ENCODE measurements around the gene LMBR1. TPM values are rescaled to one million over a fixed set of nuclear protein-coding genes. Genes with fewer than 3 reads are reported as not detected.
A peak's percentile ranks its signal among the peaks of the same experiment; 100 is the strongest.
"Not testable (repeated sequence)": the region's sequence is repeated elsewhere in the genome, so short reads cannot be mapped to it uniquely, and the experiment has no call there.

Gene LMBR1
- total RNA-seq, 1 experiment from 2014 or later = 80.8 TPM

DNA sequence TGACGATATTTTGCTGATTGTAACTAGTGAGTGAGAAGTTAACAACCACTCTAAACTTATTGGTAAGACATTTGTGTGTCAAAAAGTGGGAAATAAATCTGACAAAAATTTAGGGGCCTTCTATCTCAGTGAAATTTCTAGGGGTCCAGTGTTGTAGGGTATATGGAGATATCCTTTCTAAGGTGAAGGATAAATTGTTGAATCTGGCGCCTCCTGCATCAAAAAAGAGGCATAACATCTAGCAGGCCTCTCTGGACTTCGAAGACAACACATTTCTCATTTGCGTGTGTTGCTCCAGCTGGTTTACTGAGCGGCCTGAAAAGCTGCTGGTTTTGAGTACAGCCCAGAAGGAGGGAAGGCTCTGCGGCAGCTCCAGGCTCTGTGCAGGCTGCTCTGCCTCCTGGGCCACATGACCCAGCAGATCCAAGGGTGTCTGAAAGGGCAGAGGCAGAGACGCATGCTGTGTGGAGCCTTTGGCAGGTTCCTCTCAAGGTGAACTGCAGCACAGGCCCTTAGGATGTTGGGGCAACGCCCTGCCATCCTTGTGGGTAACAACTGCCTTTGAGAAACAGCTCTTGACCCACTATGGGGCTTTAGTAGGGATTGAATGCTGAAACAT lies 72.4 kb downstream of the LMBR1 start:
- Histone ChIP-seq H3K27me3 (no peaks in the 10 kb centered on the region), H3K4me1 (no peaks in the 10 kb centered on the region), H3K36me3 (no peaks in the 10 kb centered on the region), H3K4me3 (no peak overlapping the region), H3K27ac (no peak overlapping the region), H3K9me3 (replicated peaks) (no peaks in the 10 kb centered on the region)
- peak in 1 of 2 experiments; percentile 18 for DNase-seq

DNA sequence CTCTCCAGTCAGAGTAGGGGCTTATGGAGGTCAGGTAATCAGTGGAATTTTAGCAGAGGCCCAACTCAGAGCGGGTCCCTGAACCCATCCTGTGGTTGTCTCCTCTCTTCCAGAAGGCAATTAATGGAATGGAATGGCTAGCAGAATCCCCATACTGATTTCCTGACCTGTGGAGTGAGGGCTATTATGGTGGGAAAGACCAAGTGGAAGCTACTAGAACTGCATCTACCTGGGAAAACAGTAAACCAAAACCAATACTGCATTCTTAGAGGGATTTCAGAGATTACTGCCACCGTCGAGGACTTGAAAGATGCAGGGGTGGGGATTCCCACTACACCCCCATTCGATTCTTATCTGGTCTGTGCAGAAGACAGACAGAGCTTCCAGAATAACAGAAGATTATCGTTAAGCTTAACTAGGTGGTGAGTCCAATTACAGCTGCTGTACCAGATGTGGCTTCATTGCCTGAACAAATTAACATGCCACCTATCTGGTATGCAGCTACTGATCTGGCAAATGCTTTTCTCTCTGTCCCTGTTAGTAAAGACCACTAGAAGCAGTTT lies 73.2 kb downstream of the LMBR1 start:
- no peak overlapping the region for H3K4me3 ChIP-seq
- no peaks in the 10 kb centered on the region for H3K4me1 ChIP-seq
- H3K27ac ChIP-seq = no peak overlapping the region
- no peaks in the 10 kb centered on the region for H3K27me3 ChIP-seq
- no peak for DNase-seq
- no peaks in the 10 kb centered on the region for H3K9me3 ChIP-seq (replicated peaks)
- H3K36me3 ChIP-seq = no peaks in the 10 kb centered on the region

DNA sequence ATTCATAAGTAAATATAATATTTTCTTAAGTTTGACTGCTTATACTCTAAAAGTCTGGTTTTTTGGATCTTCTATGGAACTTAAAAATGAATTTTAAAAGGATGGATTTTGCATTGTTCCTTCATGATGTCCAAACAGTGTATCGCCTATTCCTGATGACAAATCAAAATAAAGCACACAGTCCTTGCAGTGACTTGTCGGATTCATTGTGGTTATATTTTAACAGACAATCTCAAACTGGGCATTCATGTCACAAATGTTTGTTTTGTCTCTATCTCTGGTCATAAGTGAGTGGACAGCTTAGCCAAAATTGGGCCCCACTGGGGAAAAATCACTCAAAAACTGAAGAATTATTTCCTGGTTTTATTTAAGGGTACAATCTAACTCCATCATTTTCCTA lies 74.8 kb downstream of the LMBR1 start:
- Histone ChIP-seq H3K27me3 (no peaks in the 10 kb centered on the region), H3K4me1 (no peaks in the 10 kb centered on the region), H3K36me3 (no peaks in the 10 kb centered on the region), H3K27ac (no peak overlapping the region), H3K9me3 (replicated peaks) (no peaks in the 10 kb centered on the region), H3K4me3 (no peak overlapping the region)
- no peak for DNase-seq

DNA sequence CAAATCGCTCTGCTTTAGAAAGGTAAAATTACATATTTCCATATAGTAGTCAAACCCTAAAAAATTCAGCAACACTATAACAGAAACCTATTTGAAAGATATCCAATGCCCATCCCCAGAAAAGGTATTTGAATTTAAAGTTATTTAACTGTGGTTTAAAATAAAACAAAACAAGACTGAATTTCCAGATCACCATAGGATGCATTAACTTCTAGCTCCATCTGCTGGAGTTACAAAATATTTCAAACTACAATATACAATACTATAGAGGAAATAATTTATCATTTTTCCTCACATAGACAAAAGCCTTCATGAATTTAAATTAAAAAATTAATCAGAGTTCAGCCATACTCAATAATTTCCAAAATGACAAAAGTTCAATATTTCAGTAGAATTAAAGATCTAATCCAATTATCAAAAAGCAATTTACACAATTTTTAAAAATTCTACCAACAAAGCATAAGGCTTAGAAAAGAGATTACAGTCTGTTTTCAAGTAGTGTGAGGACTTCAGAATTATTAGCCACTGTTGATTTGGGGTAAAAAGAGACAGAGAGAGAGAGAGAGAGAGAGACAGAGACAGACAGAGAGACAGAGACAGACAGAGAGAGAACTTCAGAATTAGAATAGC lies 75.9 kb downstream of the LMBR1 start:
- no peaks in the 10 kb centered on the region for H3K4me1 ChIP-seq
- peak in 1 of 2 experiments; percentile 32 for DNase-seq
- H3K27me3 ChIP-seq = no peaks in the 10 kb centered on the region
- H3K27ac ChIP-seq = no peak overlapping the region
- H3K4me3 ChIP-seq = no peak overlapping the region
- H3K9me3 ChIP-seq (replicated peaks) = no peaks in the 10 kb centered on the region
- no peaks in the 10 kb centered on the region for H3K36me3 ChIP-seq

DNA sequence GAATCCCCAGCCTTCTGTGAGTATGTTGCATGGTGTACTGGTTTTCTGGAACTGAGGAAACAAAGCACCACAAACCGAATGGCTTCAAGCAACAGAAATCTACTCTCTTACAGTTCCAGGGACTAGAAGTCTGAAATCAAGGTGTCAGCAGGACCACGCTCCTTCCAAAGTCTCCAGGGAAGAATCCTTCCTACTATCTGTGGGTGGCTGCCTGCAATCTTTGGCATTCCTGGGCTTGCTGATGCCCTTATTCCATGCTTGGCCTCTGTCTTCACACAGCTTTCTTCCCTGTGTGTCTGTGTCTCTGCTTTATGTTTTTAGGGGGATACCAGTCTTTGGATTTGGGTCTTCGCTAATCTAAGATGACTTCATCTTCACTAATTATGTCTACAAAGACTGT lies 81.3 kb downstream of the LMBR1 start:
- H3K4me1 ChIP-seq = no peaks in the 10 kb centered on the region

DNA sequence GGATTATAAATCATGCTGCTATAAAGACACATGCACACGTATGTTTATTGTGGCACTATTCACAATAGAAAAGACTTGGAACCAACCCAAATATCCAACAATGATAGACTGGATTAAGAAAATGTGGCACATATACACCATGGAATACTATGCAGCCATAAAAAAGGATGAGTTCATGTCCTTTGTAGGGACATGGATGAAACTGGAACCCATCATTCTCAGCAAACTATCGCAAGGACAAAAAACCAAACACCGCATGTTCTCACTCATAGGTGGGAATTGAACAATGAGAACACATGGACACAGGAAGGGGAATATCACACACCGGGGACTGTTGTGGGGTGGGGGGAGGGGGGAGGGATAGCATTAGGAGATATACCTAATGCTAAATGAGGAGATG lies 89.3 kb downstream of the LMBR1 start:
- H3K4me3 ChIP-seq; H3K27ac ChIP-seq; H3K9me3 ChIP-seq (replicated peaks); H3K27me3 ChIP-seq; H3K36me3 ChIP-seq; DNase-seq; H3K4me1 ChIP-seq: not testable (repeated sequence)

More for the DNA sequence above, 81.3 kb downstream of the LMBR1 start:
- Histone ChIP-seq H3K4me3 (no peak overlapping the region), H3K9me3 (replicated peaks) (no peaks in the 10 kb centered on the region), H3K27ac (no peak overlapping the region), H3K36me3 (no peaks in the 10 kb centered on the region; the same call in 1 of the 2 replicates), H3K27me3 (no peaks in the 10 kb centered on the region)
- DNase-seq = no peak

DNA sequence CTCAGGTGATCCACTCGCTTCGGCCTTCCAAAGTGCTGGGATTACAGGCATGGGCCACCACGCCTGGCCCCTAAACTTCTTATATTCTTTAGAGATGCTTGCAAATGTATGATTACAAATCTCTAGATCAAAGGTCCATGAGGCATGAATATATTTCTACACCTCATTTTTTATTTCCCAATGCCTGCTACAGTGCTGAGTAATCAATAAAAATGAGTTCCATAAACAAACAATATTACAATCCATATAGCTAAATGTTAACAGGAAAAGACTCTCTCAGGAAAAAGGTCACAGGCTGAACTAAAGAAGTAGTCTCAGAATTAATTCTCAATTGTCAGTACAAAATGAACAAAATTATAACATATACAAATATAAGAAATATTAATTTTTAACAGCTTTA lies 90.8 kb downstream of the LMBR1 start:
- Histone ChIP-seq H3K4me1 (no peaks in the 10 kb centered on the region), H3K4me3 (no peak overlapping the region), H3K36me3 (peaks cover 9% of the 10 kb centered on the region), H3K27me3 (no peaks in the 10 kb centered on the region), H3K9me3 (replicated peaks) (no peaks in the 10 kb centered on the region), H3K27ac (no peak overlapping the region)
- no peak for DNase-seq

DNA sequence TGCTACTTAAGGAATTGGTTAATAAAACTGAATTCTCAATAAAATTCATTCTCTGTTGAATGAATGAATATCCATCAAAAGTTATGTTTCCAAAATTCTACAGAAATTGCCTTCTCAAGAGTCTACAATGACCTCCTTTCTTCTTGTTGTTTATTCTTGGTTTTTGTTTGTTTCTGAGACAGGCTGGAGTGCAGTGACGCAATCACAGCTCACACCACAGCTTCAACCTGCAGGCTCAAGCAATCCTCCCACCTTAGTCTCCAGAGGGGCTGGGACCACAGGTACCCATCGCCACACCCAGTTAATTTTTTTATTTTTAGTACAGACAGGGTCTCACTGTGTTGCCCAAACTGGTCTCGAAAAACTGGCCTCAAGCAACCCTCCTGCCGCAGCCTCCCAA lies 97.6 kb downstream of the LMBR1 start:
- no peaks in the 10 kb centered on the region for H3K4me1 ChIP-seq
- H3K9me3 ChIP-seq (replicated peaks) = no peaks in the 10 kb centered on the region
- peaks cover 2% of the 10 kb centered on the region; the same call in 1 of the 2 replicates for H3K36me3 ChIP-seq
- H3K27ac ChIP-seq = no peak overlapping the region
- H3K27me3 ChIP-seq = no peaks in the 10 kb centered on the region
- H3K4me3 ChIP-seq = no peak overlapping the region
- DNase-seq = no peak

DNA sequence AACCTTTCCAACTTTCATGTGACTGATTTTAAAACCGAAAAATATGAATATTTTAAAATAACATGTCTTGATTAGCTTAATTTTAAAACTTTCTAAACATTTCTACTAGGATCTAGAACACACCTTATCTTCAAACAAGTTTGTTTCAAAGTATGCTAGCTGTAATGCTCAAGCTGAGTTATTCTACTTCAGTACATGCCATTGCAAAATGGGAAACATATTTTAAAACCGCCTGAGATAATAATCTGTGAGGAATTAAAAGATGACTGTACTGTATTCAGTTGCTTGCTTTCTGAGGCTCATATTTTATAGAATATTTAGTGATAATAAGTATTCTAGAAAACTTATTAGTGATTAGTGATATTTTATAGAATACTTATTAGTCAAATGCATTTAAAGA lies 99.6 kb downstream of the LMBR1 start:
- Histone ChIP-seq H3K9me3 (replicated peaks) (no peaks in the 10 kb centered on the region), H3K4me1 (no peaks in the 10 kb centered on the region), H3K4me3 (no peak overlapping the region), H3K27ac (no peak overlapping the region), H3K27me3 (no peaks in the 10 kb centered on the region), H3K36me3 (peaks cover 2% of the 10 kb centered on the region; the same call in 1 of the 2 replicates)
- DNase-seq = no peak

DNA sequence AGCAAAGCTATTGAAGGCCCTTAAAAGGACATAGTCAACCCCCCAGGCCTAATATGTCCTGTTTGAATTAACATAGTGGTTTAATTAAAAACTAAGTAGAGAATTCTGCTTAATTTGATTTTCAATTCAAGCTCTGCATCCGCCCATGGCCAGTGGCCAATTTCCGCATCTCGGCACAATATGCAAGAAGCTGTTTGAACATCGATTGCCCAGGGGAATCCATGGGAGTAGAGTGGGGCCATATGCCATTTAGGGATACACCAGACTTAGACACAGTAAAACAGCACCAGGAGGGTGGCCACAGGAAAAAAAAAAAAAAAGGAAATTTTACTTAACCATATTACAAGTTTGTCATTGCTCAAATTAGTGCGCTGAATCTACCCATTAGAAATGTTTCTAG lies 100.4 kb downstream of the LMBR1 start:
- DNase-seq = no peak
- no peak overlapping the region for H3K4me3 ChIP-seq
- H3K9me3 ChIP-seq (replicated peaks) = no peaks in the 10 kb centered on the region
- no peak overlapping the region for H3K27ac ChIP-seq
- H3K27me3 ChIP-seq = no peaks in the 10 kb centered on the region
- H3K36me3 ChIP-seq = peaks cover 2% of the 10 kb centered on the region; the same call in 1 of the 2 replicates
- H3K4me1 ChIP-seq = no peaks in the 10 kb centered on the region

DNA sequence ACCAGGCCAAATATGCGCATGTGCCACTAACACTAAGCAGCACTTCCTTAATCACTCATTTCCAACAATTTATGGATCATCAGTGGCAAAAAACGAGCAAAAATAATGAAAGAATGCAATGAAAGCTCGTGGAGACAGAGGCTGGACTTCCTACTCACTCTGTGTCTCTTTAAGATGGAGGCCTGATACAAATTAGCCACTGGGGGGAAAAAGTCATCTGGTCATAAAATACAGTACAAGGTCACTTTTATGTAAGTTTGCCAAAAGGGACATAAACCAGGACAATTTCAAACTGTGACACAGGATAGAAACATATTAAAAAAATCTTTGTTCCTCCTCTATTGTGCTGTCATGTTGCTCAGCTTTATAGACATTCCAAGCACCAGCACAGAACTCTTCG lies 101.7 kb downstream of the LMBR1 start:
- Histone ChIP-seq H3K4me3 (no peak overlapping the region), H3K4me1 (no peaks in the 10 kb centered on the region), H3K27ac (no peak overlapping the region), H3K27me3 (no peaks in the 10 kb centered on the region), H3K9me3 (replicated peaks) (no peaks in the 10 kb centered on the region), H3K36me3 (peaks cover 1% of the 10 kb centered on the region; the same call in 1 of the 2 replicates)
- no peak for DNase-seq

DNA sequence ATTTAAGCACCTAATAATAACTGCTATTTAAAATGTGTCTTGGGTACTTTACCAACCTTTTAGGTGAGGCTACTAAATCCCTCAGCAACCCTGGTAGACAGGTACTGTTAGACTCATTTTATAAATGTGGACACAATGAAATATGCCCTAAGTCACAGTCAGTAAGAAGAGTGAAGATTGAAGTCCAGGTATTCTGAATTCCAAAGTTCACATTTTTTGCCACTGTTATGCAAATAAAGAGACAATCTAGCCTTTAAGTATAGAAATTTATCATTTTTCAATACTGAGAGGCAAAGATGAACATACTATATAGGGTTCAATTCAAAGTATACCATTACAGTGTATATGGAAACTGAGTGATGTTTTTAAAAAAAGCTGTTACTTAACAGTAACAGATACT lies 102.7 kb downstream of the LMBR1 start:
- no peaks in the 10 kb centered on the region for H3K27me3 ChIP-seq
- DNase-seq = no peak
- H3K4me3 ChIP-seq = no peak overlapping the region
- H3K27ac ChIP-seq = no peak overlapping the region
- H3K9me3 ChIP-seq (replicated peaks) = no peaks in the 10 kb centered on the region
- H3K36me3 ChIP-seq = no peaks in the 10 kb centered on the region; the same call in 1 of the 2 replicates
- no peaks in the 10 kb centered on the region for H3K4me1 ChIP-seq

DNA sequence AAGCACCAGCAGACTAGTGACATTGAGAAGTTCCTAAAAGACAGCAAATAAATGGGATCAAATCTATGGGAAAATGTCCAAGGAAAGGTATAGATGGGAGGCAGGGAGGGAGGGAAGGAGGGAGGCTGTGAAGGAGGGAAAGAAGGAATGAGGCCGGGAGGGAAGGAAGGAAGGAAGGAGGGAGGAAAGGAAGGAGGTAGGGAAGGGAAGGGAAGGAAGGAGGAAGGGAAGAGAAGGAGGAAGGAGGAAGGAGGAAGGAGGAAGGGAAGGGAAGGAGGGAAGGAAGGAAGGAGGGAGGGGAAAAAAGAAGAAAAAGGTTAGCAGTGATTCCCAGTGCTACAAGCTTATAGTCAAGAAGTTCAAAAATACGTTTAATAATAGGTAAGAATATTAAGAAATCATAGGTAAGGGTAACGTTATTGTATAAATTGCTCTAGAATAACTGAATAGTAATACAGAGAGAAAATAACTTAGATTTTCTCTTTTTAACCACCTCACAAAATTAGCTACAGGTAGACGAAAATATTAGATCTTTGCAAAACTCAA lies 106.9 kb downstream of the LMBR1 start:
- H3K27ac ChIP-seq = no peak overlapping the region
- H3K4me1 ChIP-seq = no peaks in the 10 kb centered on the region
- no peak for DNase-seq
- H3K27me3 ChIP-seq = no peaks in the 10 kb centered on the region
- no peak overlapping the region for H3K4me3 ChIP-seq
- no peaks in the 10 kb centered on the region for H3K9me3 ChIP-seq (replicated peaks)
- no peaks in the 10 kb centered on the region for H3K36me3 ChIP-seq

DNA sequence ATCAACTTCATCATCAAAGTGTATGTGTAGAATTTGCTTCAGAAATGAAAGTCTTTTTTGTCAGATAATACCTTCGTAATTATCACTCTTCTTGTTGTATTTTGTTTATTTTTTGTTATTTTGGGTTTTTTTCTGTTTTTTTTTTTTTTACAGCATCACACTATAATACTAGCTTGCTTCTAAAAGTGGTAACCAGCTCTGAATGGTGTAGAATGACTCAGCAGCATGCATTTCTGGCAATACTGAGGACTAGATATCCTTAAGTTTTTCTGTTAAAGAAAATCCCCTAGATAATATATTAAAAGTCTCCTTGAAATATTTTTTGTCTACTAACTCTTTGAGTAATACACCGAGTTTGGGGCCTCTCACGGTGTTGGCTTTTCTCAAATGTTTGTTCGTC lies 109.1 kb downstream of the LMBR1 start:
- H3K36me3 ChIP-seq = no peaks in the 10 kb centered on the region
- H3K27me3 ChIP-seq = no peaks in the 10 kb centered on the region
- H3K4me3 ChIP-seq = no peak overlapping the region
- no peaks in the 10 kb centered on the region for H3K9me3 ChIP-seq (replicated peaks)
- H3K27ac ChIP-seq = no peak overlapping the region
- DNase-seq = no peak
- H3K4me1 ChIP-seq = no peaks in the 10 kb centered on the region

DNA sequence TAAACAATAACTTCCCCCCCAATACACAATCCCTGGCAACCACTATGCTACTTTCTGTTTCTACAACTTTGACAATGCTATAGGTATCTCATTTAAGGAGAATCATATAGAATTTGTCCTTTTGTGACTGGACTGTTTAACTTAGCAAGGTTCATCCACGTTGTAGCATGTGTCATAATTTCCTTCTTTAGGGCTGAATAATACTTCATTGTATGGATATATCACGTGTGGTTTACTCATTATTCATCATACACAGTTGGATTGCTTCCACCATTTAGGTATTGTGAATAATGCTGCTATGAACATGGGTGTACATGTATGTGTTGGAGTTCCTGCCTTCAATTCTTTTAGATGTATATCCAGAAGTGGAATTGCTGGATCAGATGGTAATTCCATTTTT lies 111.0 kb downstream of the LMBR1 start:
- no peak overlapping the region for H3K4me3 ChIP-seq
- H3K27me3 ChIP-seq = no peaks in the 10 kb centered on the region
- H3K9me3 ChIP-seq (replicated peaks) = no peaks in the 10 kb centered on the region
- H3K4me1 ChIP-seq = no peaks in the 10 kb centered on the region
- H3K27ac ChIP-seq = no peak overlapping the region
- no peaks in the 10 kb centered on the region for H3K36me3 ChIP-seq
- DNase-seq = no peak

Data from SJCRH30 (cell line).